ENCODE results near the gene MCC. TPM values are rescaled to one million over a fixed set of nuclear protein-coding genes. Genes with fewer than 3 reads are reported as not detected.

The MCC gene
- total RNA-seq, 1 experiment from 2014 or later, result 23.5 TPM

DNA sequence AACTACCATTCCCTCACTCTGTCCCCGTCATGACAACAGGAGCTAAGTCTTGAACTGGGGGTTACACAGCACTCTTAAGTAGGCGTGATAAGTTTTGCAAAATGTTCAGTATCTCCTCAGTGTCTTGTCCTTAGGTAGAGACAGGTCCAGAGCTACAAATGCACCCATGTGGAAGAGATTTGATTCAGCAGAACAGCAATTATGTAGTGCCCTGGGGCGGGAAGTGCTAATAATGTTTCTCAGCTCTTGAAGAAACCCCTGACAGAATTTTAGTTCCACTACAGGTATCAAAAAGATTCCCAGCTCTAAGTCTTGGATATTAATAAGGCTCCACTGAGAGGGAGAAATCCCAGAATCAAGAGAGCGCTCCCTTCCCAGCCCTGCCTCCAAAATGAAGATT is 462.0 kb downstream of the MCC start:
- H3K4me1 Mint-ChIP-seq, result peaks cover 27% of the 10 kb centered on the region
- H3K4me3 Mint-ChIP-seq, result no peak overlapping the region
- CTCF ChIA-PET, result no interaction called here
- H3K36me3 Mint-ChIP-seq, result peaks cover 63% of the 10 kb centered on the region
- no peaks in the 10 kb centered on the region for H3K9me3 Mint-ChIP-seq
- TF ChIP-seq, protein P1, sequence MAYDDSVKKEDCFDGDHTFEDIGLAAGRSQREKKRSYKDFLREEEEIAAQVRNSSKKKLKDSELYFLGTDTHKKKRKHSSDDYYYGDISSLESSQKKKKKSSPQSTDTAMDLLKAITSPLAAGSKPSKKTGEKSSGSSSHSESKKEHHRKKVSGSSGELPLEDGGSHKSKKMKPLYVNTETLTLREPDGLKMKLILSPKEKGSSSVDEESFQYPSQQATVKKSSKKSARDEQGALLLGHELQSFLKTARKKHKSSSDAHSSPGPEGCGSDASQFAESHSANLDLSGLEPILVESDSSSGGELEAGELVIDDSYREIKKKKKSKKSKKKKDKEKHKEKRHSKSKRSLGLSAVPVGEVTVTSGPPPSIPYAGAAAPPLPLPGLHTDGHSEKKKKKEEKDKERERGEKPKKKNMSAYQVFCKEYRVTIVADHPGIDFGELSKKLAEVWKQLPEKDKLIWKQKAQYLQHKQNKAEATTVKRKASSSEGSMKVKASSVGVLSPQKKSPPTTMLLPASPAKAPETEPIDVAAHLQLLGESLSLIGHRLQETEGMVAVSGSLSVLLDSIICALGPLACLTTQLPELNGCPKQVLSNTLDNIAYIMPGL (CRISPR knock-in tag; IDR thresholded peaks at IDR 0.05), result no peak
- TF ChIP-seq, protein P2, sequence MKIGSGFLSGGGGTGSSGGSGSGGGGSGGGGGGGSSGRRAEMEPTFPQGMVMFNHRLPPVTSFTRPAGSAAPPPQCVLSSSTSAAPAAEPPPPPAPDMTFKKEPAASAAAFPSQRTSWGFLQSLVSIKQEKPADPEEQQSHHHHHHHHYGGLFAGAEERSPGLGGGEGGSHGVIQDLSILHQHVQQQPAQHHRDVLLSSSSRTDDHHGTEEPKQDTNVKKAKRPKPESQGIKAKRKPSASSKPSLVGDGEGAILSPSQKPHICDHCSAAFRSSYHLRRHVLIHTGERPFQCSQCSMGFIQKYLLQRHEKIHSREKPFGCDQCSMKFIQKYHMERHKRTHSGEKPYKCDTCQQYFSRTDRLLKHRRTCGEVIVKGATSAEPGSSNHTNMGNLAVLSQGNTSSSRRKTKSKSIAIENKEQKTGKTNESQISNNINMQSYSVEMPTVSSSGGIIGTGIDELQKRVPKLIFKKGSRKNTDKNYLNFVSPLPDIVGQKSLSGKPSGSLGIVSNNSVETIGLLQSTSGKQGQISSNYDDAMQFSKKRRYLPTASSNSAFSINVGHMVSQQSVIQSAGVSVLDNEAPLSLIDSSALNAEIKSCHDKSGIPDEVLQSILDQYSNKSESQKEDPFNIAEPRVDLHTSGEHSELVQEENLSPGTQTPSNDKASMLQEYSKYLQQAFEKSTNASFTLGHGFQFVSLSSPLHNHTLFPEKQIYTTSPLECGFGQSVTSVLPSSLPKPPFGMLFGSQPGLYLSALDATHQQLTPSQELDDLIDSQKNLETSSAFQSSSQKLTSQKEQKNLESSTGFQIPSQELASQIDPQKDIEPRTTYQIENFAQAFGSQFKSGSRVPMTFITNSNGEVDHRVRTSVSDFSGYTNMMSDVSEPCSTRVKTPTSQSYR (CRISPR knock-in tag; IDR thresholded peaks at IDR 0.05), result no peak
- no peak for TF ChIP-seq FOXP1 (CRISPR knock-in tag; IDR thresholded peaks at IDR 0.05; ENCODE audit: borderline replicate concordance)
- TF ChIP-seq, protein P3, sequence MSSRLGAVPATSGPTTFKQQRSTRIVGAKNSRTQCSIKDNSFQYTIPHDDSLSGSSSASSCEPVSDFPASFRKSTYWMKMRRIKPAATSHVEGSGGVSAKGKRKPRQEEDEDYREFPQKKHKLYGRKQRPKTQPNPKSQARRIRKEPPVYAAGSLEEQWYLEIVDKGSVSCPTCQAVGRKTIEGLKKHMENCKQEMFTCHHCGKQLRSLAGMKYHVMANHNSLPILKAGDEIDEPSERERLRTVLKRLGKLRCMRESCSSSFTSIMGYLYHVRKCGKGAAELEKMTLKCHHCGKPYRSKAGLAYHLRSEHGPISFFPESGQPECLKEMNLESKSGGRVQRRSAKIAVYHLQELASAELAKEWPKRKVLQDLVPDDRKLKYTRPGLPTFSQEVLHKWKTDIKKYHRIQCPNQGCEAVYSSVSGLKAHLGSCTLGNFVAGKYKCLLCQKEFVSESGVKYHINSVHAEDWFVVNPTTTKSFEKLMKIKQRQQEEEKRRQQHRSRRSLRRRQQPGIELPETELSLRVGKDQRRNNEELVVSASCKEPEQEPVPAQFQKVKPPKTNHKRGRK (CRISPR knock-in tag; IDR thresholded peaks at IDR 0.05; ENCODE audit: borderline replicate concordance), result no peak
- no peak for TF ChIP-seq RORB (CRISPR knock-in tag; IDR thresholded peaks at IDR 0.05)
- TF ChIP-seq ZNF138 (CRISPR knock-in tag; conservative IDR thresholded peaks at IDR 0.05), result no peak
- TF ChIP-seq TEAD1 (CRISPR knock-in tag; IDR thresholded peaks at IDR 0.05), result no peak
- no peak for DNase-seq (ENCODE audit: low spot score)
- no peaks in the 10 kb centered on the region for H3K27me3 Mint-ChIP-seq (ENCODE audit: low read depth)
- H3K27ac Mint-ChIP-seq, result no peak overlapping the region
- ATAC-seq, result no peak
- POLR2A ChIA-PET, result no interaction called here

DNA sequence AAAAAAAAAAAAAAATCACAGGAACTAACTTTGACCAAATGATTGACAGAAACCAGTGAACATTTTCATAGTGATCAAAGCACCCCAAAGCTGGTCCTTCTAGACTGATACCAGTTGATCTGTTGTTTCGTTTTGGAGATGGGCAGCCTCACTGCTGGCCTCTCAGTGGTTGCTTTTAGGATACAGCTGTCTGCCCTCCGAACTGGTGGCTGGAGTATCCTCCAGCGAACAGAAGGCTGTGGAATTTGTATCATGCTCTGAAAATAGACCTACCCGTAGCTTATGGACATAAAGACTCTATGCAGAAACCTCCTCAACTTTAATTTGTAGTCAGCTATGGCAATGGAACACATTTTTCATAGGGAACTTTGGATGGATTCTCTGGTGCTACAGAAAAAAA is 462.7 kb downstream of the MCC start:
- H3K9me3 Mint-ChIP-seq, result no peaks in the 10 kb centered on the region
- ChIA-PET POLR2A (interaction anchor here (0.7 kb wide), 2 partner anchors 13 to 177 kb away, joined by 3 to 6 read pairs; no protein-coding TSS in a partner anchor), CTCF (interaction anchor here (0.7 kb wide), 1 partner anchor 341 kb away, joined by 3 read pairs; no protein-coding TSS in a partner anchor)
- H3K27me3 Mint-ChIP-seq (ENCODE audit: low read depth), result no peaks in the 10 kb centered on the region
- H3K36me3 Mint-ChIP-seq, result peaks cover 63% of the 10 kb centered on the region
- H3K4me1 Mint-ChIP-seq, result peaks cover 21% of the 10 kb centered on the region
- no peak overlapping the region for H3K4me3 Mint-ChIP-seq
- ATAC-seq, result no peak
- no peak overlapping the region for H3K27ac Mint-ChIP-seq
- no peak for DNase-seq (ENCODE audit: low spot score)
- TF ChIP-seq JUN (CRISPR knock-in tag; IDR thresholded peaks at IDR 0.05), result no peak
- TF ChIP-seq, protein P4, sequence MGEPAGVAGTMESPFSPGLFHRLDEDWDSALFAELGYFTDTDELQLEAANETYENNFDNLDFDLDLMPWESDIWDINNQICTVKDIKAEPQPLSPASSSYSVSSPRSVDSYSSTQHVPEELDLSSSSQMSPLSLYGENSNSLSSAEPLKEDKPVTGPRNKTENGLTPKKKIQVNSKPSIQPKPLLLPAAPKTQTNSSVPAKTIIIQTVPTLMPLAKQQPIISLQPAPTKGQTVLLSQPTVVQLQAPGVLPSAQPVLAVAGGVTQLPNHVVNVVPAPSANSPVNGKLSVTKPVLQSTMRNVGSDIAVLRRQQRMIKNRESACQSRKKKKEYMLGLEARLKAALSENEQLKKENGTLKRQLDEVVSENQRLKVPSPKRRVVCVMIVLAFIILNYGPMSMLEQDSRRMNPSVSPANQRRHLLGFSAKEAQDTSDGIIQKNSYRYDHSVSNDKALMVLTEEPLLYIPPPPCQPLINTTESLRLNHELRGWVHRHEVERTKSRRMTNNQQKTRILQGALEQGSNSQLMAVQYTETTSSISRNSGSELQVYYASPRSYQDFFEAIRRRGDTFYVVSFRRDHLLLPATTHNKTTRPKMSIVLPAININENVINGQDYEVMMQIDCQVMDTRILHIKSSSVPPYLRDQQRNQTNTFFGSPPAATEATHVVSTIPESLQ (CRISPR knock-in tag; IDR thresholded peaks at IDR 0.05), result no peak
- no peak for TF ChIP-seq FOXJ3 (CRISPR knock-in tag; IDR thresholded peaks at IDR 0.05; ENCODE audit: borderline replicate concordance)
- no peak for TF ChIP-seq GTF2I (CRISPR knock-in tag; conservative IDR thresholded peaks at IDR 0.05)
- TF ChIP-seq, protein P5, sequence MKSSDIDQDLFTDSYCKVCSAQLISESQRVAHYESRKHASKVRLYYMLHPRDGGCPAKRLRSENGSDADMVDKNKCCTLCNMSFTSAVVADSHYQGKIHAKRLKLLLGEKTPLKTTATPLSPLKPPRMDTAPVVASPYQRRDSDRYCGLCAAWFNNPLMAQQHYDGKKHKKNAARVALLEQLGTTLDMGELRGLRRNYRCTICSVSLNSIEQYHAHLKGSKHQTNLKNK (CRISPR knock-in tag; IDR thresholded peaks at IDR 0.05), result no peak
- TF ChIP-seq JAZF1 (CRISPR knock-in tag; IDR thresholded peaks at IDR 0.05), result no peak
- TF ChIP-seq NR1H2 (CRISPR knock-in tag; IDR thresholded peaks at IDR 0.05), result no peak
- TF ChIP-seq, protein P1 (CRISPR knock-in tag; IDR thresholded peaks at IDR 0.05), result no peak
- no peak for TF ChIP-seq NFE2L1 (CRISPR knock-in tag; IDR thresholded peaks at IDR 0.05)
- no peak for TF ChIP-seq CREB1 (CRISPR knock-in tag; IDR thresholded peaks at IDR 0.05)
- no peak for TF ChIP-seq HMGA2 (CRISPR knock-in tag; IDR thresholded peaks at IDR 0.05)
- no peak for TF ChIP-seq ETV6 (CRISPR knock-in tag; IDR thresholded peaks at IDR 0.05)
- no peak for TF ChIP-seq MXD4 (CRISPR knock-in tag; IDR thresholded peaks at IDR 0.05; ENCODE audit: borderline replicate concordance)
- no peak for TF ChIP-seq TEAD1 (CRISPR knock-in tag; IDR thresholded peaks at IDR 0.05)
- no peak for TF ChIP-seq NFATC4 (CRISPR knock-in tag; IDR thresholded peaks at IDR 0.05)
- TF ChIP-seq ZNF121 (CRISPR knock-in tag; IDR thresholded peaks at IDR 0.05), result no peak
- TF ChIP-seq, protein P6, sequence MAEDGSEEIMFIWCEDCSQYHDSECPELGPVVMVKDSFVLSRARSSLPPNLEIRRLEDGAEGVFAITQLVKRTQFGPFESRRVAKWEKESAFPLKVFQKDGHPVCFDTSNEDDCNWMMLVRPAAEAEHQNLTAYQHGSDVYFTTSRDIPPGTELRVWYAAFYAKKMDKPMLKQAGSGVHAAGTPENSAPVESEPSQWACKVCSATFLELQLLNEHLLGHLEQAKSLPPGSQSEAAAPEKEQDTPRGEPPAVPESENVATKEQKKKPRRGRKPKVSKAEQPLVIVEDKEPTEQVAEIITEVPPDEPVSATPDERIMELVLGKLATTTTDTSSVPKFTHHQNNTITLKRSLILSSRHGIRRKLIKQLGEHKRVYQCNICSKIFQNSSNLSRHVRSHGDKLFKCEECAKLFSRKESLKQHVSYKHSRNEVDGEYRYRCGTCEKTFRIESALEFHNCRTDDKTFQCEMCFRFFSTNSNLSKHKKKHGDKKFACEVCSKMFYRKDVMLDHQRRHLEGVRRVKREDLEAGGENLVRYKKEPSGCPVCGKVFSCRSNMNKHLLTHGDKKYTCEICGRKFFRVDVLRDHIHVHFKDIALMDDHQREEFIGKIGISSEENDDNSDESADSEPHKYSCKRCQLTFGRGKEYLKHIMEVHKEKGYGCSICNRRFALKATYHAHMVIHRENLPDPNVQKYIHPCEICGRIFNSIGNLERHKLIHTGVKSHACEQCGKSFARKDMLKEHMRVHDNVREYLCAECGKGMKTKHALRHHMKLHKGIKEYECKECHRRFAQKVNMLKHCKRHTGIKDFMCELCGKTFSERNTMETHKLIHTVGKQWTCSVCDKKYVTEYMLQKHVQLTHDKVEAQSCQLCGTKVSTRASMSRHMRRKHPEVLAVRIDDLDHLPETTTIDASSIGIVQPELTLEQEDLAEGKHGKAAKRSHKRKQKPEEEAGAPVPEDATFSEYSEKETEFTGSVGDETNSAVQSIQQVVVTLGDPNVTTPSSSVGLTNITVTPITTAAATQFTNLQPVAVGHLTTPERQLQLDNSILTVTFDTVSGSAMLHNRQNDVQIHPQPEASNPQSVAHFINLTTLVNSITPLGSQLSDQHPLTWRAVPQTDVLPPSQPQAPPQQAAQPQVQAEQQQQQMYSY (CRISPR knock-in tag; IDR thresholded peaks at IDR 0.05), result no peak
